ENCODE data around the gene OR52I2.
A peak's percentile ranks its signal among the peaks of the same experiment; 100 is the strongest.

The OR52I2 gene

GRCh38 chr11:4581443-4581842 lies at the start of gene OR52I2:
Gene OR52I2, plus strand, starts transcription at chr11:4581743.
- no peak for DNase-seq (ENCODE audit: low spot score)

GRCh38 chr11:4539603-4540219 lies 41.8 kb upstream of the OR52I2 start:
- peak; percentile 25 for DNase-seq (ENCODE audit: low spot score)

- DNase-seq (ENCODE audit: low spot score) = no peak
Measured at GRCh38 chr11:4541071-4541470, 40.5 kb upstream of the OR52I2 start.

- no peak for DNase-seq (ENCODE audit: low spot score)
Measured at GRCh38 chr11:4543561-4543960, 38.0 kb upstream of the OR52I2 start.

GRCh38 chr11:4544891-4545290 lies 36.7 kb upstream of the OR52I2 start, which contains the start of gene OR52M1:
Gene OR52M1, plus strand, starts transcription at chr11:4545191. Its CDS starts 0 bp downstream, at chr11:4545191.
- DNase-seq (ENCODE audit: low spot score) = no peak

GRCh38 chr11:4546878-4547277 lies 34.7 kb upstream of the OR52I2 start:
- no peak for DNase-seq (ENCODE audit: low spot score)

- DNase-seq (ENCODE audit: low spot score) = no peak
Measured at GRCh38 chr11:4547416-4547815, 34.1 kb upstream of the OR52I2 start.

- peak; percentile 4 for DNase-seq (ENCODE audit: low spot score)
Measured at GRCh38 chr11:4551346-4551979, 30.1 kb upstream of the OR52I2 start.

GRCh38 chr11:4559527-4560440 lies 21.8 kb upstream of the OR52I2 start:
- no peak for DNase-seq (ENCODE audit: low spot score)

- DNase-seq (ENCODE audit: low spot score) = no peak
Measured at GRCh38 chr11:4560467-4560866, 21.1 kb upstream of the OR52I2 start.

GRCh38 chr11:4565371-4565770 lies 16.2 kb upstream of the OR52I2 start:
- DNase-seq (ENCODE audit: low spot score) = no peak

GRCh38 chr11:4569075-4569474 lies 12.5 kb upstream of the OR52I2 start:
- no peak for DNase-seq (ENCODE audit: low spot score)

- no peak for DNase-seq (ENCODE audit: low spot score)
Measured at GRCh38 chr11:4576880-4577279, 4.7 kb upstream of the OR52I2 start.

- DNase-seq (ENCODE audit: low spot score) = no peak
Measured at GRCh38 chr11:4577761-4578160, 3.8 kb upstream of the OR52I2 start.

- no peak for DNase-seq (ENCODE audit: low spot score)
Measured at GRCh38 chr11:4578624-4579023, 2.9 kb upstream of the OR52I2 start.

GRCh38 chr11:4580124-4580523 lies 1.4 kb upstream of the OR52I2 start:
- DNase-seq (ENCODE audit: low spot score) = no peak

GRCh38 chr11:4589017-4589416 lies 7.5 kb downstream of the OR52I2 start:
- DNase-seq (ENCODE audit: low spot score) = no peak

GRCh38 chr11:4593739-4594138 lies 12.2 kb downstream of the OR52I2 start, which contains the start of gene OR52I1:
Gene OR52I1, plus strand, starts transcription at chr11:4594039. Its CDS starts 0 bp downstream, at chr11:4594039.
- no peak for DNase-seq (ENCODE audit: low spot score)

GRCh38 chr11:4605057-4605456 lies 23.5 kb downstream of the OR52I2 start:
- DNase-seq (ENCODE audit: low spot score) = no peak

- DNase-seq (ENCODE audit: low spot score) = no peak
Measured at GRCh38 chr11:4606231-4607015, 24.9 kb downstream of the OR52I2 start.

GRCh38 chr11:4607096-4607495 lies 25.6 kb downstream of the OR52I2 start:
- DNase-seq (ENCODE audit: low spot score) = no peak

All from HuH-7 (cell line).